A673 (cell line): ENCODE measurements around the gene REV1.

Experiments used
- EZH2 ChIP-seq: fragments of 200-600 bp; sonication (generic); IDR thresholded peaks from 2 replicates; pipeline ENCODE4 v1.6.1; 2017; ENCODE audit warnings: borderline replicate concordance, low read depth, mild to moderate bottlenecking, mixed read lengths, antibody characterized with exemption, low read length; ENCODE audit not compliant: poor library complexity, severe bottlenecking
- TF ChIP-seq, protein P1 (sequence below): fragments of 300-800, 200-600 bp; sonication (generic); conservative IDR thresholded peaks from 2 replicates; pipeline ENCODE4 v1.5.1; 2017; ENCODE audit warnings: low read depth, mild to moderate bottlenecking, antibody characterized with exemption, low read length, moderate library complexity, mixed read lengths

GRCh38 chr2:99476629-99477028 lies 13.2 kb downstream of the REV1 start:
- TF ChIP-seq, protein P1, sequence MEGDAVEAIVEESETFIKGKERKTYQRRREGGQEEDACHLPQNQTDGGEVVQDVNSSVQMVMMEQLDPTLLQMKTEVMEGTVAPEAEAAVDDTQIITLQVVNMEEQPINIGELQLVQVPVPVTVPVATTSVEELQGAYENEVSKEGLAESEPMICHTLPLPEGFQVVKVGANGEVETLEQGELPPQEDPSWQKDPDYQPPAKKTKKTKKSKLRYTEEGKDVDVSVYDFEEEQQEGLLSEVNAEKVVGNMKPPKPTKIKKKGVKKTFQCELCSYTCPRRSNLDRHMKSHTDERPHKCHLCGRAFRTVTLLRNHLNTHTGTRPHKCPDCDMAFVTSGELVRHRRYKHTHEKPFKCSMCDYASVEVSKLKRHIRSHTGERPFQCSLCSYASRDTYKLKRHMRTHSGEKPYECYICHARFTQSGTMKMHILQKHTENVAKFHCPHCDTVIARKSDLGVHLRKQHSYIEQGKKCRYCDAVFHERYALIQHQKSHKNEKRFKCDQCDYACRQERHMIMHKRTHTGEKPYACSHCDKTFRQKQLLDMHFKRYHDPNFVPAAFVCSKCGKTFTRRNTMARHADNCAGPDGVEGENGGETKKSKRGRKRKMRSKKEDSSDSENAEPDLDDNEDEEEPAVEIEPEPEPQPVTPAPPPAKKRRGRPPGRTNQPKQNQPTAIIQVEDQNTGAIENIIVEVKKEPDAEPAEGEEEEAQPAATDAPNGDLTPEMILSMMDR: no peak
- TF ChIP-seq EZH2: no peak
